ENCODE results near the gene CCND1.

DNA sequence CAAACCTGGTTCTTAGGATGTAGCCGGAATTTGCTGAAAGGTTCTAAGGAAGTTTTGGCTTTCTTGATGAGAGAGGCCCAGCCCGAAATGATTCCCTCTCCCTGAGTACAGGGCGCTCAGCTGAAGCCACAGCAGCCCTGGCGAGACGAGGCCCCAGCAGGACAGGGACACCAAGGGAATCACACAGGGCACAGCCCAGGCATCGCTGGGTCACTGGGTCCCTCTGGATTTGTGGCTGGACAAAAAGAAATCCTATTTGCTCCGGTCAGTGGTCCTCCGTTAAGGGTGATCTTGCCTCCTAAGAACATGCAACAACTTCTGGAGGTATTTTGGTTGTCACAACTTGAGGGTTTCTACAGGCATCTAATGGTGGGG lies 56.5 kb downstream of the CCND1 start:
- TF ChIP-seq, protein P1, sequence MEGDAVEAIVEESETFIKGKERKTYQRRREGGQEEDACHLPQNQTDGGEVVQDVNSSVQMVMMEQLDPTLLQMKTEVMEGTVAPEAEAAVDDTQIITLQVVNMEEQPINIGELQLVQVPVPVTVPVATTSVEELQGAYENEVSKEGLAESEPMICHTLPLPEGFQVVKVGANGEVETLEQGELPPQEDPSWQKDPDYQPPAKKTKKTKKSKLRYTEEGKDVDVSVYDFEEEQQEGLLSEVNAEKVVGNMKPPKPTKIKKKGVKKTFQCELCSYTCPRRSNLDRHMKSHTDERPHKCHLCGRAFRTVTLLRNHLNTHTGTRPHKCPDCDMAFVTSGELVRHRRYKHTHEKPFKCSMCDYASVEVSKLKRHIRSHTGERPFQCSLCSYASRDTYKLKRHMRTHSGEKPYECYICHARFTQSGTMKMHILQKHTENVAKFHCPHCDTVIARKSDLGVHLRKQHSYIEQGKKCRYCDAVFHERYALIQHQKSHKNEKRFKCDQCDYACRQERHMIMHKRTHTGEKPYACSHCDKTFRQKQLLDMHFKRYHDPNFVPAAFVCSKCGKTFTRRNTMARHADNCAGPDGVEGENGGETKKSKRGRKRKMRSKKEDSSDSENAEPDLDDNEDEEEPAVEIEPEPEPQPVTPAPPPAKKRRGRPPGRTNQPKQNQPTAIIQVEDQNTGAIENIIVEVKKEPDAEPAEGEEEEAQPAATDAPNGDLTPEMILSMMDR (IDR thresholded peaks at IDR 0.05; ENCODE audit: low read depth, low read length, poor library complexity, severe bottlenecking): no peak
- no peak for TF ChIP-seq EZH2phosphoT487 (IDR thresholded peaks at IDR 0.05; ENCODE audit: borderline replicate concordance, low read length)

All from DOHH2 (cell line).